Measurements from ENCODE around the gene MIAT.

Gene MIAT

GRCh38 chr22:26619510-26619909 lies 37.9 kb upstream of the MIAT start:
- no peak overlapping the region for H2AFZ ChIP-seq (ENCODE audit: low read depth, low read length, severe bottlenecking)
- H3K36me3 ChIP-seq (ENCODE audit: low read length) = no peaks in the 10 kb centered on the region
- TF ChIP-seq, protein P1, sequence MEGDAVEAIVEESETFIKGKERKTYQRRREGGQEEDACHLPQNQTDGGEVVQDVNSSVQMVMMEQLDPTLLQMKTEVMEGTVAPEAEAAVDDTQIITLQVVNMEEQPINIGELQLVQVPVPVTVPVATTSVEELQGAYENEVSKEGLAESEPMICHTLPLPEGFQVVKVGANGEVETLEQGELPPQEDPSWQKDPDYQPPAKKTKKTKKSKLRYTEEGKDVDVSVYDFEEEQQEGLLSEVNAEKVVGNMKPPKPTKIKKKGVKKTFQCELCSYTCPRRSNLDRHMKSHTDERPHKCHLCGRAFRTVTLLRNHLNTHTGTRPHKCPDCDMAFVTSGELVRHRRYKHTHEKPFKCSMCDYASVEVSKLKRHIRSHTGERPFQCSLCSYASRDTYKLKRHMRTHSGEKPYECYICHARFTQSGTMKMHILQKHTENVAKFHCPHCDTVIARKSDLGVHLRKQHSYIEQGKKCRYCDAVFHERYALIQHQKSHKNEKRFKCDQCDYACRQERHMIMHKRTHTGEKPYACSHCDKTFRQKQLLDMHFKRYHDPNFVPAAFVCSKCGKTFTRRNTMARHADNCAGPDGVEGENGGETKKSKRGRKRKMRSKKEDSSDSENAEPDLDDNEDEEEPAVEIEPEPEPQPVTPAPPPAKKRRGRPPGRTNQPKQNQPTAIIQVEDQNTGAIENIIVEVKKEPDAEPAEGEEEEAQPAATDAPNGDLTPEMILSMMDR (IDR thresholded peaks at IDR 0.05; ENCODE audit: insufficient read depth, low read length, poor library complexity, severe bottlenecking) = no peak
- no peak for TF ChIP-seq EZH2phosphoT487 (conservative IDR thresholded peaks at IDR 0.05; ENCODE audit: low read length)
- H4K20me1 ChIP-seq (ENCODE audit: low read depth, low read length) = no peaks in the 10 kb centered on the region
- H3K79me2 ChIP-seq (ENCODE audit: insufficient read depth, low read length) = no peaks in the 10 kb centered on the region
- no peak overlapping the region for H3K9ac ChIP-seq (ENCODE audit: low read length)
- H3K4me2 ChIP-seq (ENCODE audit: low read depth, low read length, poor library complexity, severe bottlenecking) = no peak overlapping the region
- no peaks in the 10 kb centered on the region for H3K27me3 ChIP-seq (ENCODE audit: low read length)
- H3K9me2 ChIP-seq (replicated peaks; ENCODE audit: insufficient read depth, low read length) = no peaks in the 10 kb centered on the region
- no peak overlapping the region for H3K27ac ChIP-seq (ENCODE audit: low read depth, low read length)
- no peaks in the 10 kb centered on the region for H3K9me3 ChIP-seq (ENCODE audit: insufficient read depth, low read length)
- no peaks in the 10 kb centered on the region for H3F3A ChIP-seq (ENCODE audit: insufficient read depth)
- no peak overlapping the region for H3K4me3 ChIP-seq (ENCODE audit: insufficient read depth, low read length, poor library complexity, severe bottlenecking)

GRCh38 chr22:26620197-26620596 lies 37.2 kb upstream of the MIAT start:
- Histone ChIP-seq H2AFZ (ENCODE audit: low read depth, low read length, severe bottlenecking) (no peak overlapping the region), H3K27ac (ENCODE audit: low read depth, low read length) (no peak overlapping the region), H3K79me2 (ENCODE audit: insufficient read depth, low read length) (no peaks in the 10 kb centered on the region), H3K9me3 (ENCODE audit: insufficient read depth, low read length) (no peaks in the 10 kb centered on the region), H3K4me2 (ENCODE audit: low read depth, low read length, poor library complexity, severe bottlenecking) (no peak overlapping the region), H3K9me2 (replicated peaks; ENCODE audit: insufficient read depth, low read length) (no peaks in the 10 kb centered on the region), H3K4me3 (ENCODE audit: insufficient read depth, low read length, poor library complexity, severe bottlenecking) (no peak overlapping the region), H3F3A (ENCODE audit: insufficient read depth) (no peaks in the 10 kb centered on the region), H3K36me3 (ENCODE audit: low read length) (no peaks in the 10 kb centered on the region), H3K27me3 (ENCODE audit: low read length) (no peaks in the 10 kb centered on the region), H4K20me1 (ENCODE audit: low read depth, low read length) (no peaks in the 10 kb centered on the region), H3K9ac (ENCODE audit: low read length) (no peak overlapping the region)
- TF ChIP-seq, protein P1 (IDR thresholded peaks at IDR 0.05; ENCODE audit: insufficient read depth, low read length, poor library complexity, severe bottlenecking) = no peak
- no peak for TF ChIP-seq EZH2phosphoT487 (conservative IDR thresholded peaks at IDR 0.05; ENCODE audit: low read length)

DNA sequence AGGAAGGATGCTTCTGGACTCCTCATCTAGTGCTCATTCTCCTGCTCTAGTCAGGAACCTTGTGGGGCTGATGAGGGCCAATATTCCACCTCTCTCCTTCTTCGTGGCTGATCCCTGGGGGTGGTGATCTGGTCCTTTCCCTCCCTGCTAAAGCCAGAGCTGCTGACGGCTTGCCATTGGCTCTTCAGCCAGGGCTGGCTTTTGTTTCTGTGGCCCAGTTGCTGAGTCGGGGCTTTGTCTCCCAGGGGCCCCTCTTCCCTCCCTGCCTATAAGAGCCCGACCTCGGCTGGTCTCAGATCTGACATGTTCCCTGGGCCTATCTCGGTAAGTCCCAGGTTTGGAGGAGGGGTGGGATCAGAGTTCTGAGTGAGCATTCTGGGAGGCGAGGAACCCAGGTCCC lies 35.7 kb upstream of the MIAT start, which contains the start of gene CRYBA4:
Gene CRYBA4 (plus strand): TSS at position 301 of the 400 bp plus-strand sequence. CDS start 634 bp downstream, outside the sequence.
- no peaks in the 10 kb centered on the region for H3K27me3 ChIP-seq (ENCODE audit: low read length)
- H3K9me2 ChIP-seq (replicated peaks; ENCODE audit: insufficient read depth, low read length) = no peaks in the 10 kb centered on the region
- H4K20me1 ChIP-seq (ENCODE audit: low read depth, low read length) = no peaks in the 10 kb centered on the region
- H3K9me3 ChIP-seq (ENCODE audit: insufficient read depth, low read length) = no peaks in the 10 kb centered on the region
- H3K4me3 ChIP-seq (ENCODE audit: insufficient read depth, low read length, poor library complexity, severe bottlenecking) = no peak within 1 kb of the TSS
- TF ChIP-seq EZH2phosphoT487 (conservative IDR thresholded peaks at IDR 0.05; ENCODE audit: low read length) = no peak
- TF ChIP-seq, protein P1 (IDR thresholded peaks at IDR 0.05; ENCODE audit: insufficient read depth, low read length, poor library complexity, severe bottlenecking) = no peak
- no peaks in the 10 kb centered on the region for H3K79me2 ChIP-seq (ENCODE audit: insufficient read depth, low read length)
- H3K4me2 ChIP-seq (ENCODE audit: low read depth, low read length, poor library complexity, severe bottlenecking) = no peak within 1 kb of the TSS
- no peak within 1 kb of the TSS for H3K27ac ChIP-seq (ENCODE audit: low read depth, low read length)
- H3F3A ChIP-seq (ENCODE audit: insufficient read depth) = no peaks in the 10 kb centered on the region
- H3K36me3 ChIP-seq (ENCODE audit: low read length) = no peaks in the 10 kb centered on the region
- no peak within 1 kb of the TSS for H2AFZ ChIP-seq (ENCODE audit: low read depth, low read length, severe bottlenecking)
- H3K9ac ChIP-seq (ENCODE audit: low read length) = no peak within 1 kb of the TSS
